GM12872 (cell line): Measurements from ENCODE around the gene RTEL1.

Source experiments
- TF ChIP-seq, protein P1 (sequence below): IDR thresholded peaks from 3 replicates; pipeline ENCODE4 v1.5.1; 2011; ENCODE audit warnings: low read depth, mild to moderate bottlenecking, low read length, moderate library complexity; ENCODE audit not compliant: insufficient read depth

RTEL1 gene

GRCh38 chr20:63706852-63707557 is 48.9 kb downstream of the RTEL1 start:
- TF ChIP-seq, protein P1, sequence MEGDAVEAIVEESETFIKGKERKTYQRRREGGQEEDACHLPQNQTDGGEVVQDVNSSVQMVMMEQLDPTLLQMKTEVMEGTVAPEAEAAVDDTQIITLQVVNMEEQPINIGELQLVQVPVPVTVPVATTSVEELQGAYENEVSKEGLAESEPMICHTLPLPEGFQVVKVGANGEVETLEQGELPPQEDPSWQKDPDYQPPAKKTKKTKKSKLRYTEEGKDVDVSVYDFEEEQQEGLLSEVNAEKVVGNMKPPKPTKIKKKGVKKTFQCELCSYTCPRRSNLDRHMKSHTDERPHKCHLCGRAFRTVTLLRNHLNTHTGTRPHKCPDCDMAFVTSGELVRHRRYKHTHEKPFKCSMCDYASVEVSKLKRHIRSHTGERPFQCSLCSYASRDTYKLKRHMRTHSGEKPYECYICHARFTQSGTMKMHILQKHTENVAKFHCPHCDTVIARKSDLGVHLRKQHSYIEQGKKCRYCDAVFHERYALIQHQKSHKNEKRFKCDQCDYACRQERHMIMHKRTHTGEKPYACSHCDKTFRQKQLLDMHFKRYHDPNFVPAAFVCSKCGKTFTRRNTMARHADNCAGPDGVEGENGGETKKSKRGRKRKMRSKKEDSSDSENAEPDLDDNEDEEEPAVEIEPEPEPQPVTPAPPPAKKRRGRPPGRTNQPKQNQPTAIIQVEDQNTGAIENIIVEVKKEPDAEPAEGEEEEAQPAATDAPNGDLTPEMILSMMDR = peak; percentile 88

GRCh38 chr20:63707558-63708300 is 49.6 kb downstream of the RTEL1 start, which contains the start of the genes ARFRP1 and ZGPAT:
Gene ARFRP1 (minus strand): TSS chr20:63707976. CDS start chr20:63707091, 885 bp downstream.
Gene ZGPAT (plus strand): TSS chr20:63708039. CDS start chr20:63708581, 542 bp downstream.
- TF ChIP-seq, protein P1 = no peak

GRCh38 chr20:63708301-63709148 is 50.4 kb downstream of the RTEL1 start:
- TF ChIP-seq, protein P1 = no peak

GRCh38 chr20:63709149-63709527 is 51.0 kb downstream of the RTEL1 start:
- TF ChIP-seq, protein P1 = no peak

DNA sequence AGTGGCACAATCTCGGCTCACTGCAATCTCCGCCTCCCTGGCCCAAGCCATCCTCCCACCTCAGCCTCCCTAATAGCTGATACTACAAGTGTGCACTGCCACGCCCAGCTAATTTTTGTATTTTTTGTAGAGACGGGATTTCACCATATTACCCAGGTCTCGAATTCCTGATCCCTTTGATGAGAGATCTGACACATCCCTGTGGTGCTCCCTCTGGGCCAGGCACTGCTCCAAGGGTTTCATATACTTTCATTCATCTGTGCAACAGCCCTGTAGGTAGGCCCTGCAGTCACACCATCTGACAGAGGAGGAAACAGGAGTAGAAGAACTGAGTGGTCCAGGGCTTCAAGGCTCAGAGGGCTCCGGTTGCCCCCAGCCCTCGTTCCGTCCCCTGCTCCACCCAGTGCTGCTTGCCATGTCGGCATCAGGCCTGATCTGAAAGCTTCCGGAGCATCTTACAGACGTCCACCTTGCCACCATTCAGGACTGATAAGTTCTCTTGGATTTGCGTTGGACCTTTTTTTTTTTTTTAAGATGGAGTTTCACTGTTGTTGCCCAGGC is 53.1 kb downstream of the RTEL1 start:
- TF ChIP-seq, protein P1 = no peak

DNA sequence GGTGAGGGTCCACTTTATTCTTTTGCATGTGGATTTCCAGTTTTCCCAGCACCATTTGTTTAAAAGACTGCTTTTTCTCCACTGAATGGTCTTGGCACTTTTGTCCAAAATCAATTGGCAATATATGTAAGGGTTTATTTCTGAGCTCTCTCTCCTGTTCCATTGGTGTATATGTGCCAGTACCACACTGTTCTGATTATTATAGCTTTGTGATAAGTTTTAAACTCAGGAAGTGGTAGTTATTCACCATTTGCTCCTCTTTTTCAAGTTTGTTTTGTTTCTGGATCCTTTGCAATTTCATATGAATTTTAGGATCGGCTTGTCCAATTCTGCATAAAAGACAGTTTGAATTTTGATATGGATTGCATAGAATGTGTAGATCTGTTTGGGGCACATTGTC is 54.1 kb downstream of the RTEL1 start:
- TF ChIP-seq, protein P1 = no peak

DNA sequence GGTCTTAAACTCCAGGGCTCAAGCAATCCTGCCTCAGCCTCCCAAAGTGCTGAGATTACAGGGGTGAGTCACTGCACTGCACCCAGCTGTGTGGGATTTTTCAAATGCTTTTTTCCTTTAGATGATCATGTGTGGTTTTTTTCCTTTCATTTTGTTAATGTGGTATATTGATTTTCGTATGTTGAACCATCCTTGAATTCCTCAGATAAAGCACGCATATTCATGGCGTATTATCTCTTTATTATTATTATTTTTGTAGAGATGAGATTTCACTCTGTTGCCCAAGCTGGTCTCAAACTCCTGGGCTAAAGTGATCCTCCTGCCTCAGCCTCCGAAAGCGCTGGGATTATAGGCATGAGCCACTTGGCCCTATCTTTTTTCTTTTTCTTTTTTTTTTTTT is 56.7 kb downstream of the RTEL1 start:
- TF ChIP-seq, protein P1 = no peak
